Endothelial cell of hepatic sinusoid (primary cell): ENCODE results near the gene WDFY2.

Experiments used
- in situ Hi-C: cut with HindIII; loops from 2 replicates; pipeline ENCODE4 v1.10.0; 2017; ENCODE audit warnings: low sequenced_read_pairs

The WDFY2 gene

DNA sequence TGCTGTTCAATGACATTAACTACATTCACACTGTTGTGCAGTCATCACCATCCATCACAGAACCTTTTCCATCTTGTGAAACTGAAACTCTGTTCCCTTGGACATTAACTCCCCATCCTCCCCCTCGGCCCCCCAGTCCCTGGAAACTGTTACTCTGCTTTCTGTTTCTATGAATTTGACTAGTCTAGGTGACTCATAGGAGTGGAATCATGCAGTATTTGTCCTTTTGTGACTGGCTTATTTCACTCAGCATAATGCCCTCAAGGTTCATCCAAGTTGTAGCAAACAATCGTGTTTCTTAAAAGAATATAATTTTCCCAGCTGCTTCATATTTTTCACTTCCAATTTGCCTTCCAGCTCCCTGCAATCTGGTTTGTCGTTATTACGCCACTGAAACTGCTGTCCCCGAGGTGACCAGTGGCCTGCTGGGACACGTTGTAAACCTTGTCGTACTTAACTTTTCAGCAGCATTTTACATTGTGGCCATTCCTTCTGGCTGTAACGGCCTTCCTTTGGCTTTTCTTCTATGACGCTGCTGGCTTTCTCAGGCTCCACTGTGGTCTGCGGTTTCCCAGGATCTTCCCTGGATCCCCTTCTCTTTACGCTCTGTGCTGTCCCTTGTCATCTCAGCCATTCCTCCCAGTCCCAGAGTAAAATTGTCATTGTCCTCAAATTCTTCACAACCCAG lies 145.7 kb downstream of the WDFY2 start:
- in situ Hi-C loops: loop anchor here (5.0 kb wide), 1 partner anchor 83 kb away; no protein-coding TSS in a partner anchor

DNA sequence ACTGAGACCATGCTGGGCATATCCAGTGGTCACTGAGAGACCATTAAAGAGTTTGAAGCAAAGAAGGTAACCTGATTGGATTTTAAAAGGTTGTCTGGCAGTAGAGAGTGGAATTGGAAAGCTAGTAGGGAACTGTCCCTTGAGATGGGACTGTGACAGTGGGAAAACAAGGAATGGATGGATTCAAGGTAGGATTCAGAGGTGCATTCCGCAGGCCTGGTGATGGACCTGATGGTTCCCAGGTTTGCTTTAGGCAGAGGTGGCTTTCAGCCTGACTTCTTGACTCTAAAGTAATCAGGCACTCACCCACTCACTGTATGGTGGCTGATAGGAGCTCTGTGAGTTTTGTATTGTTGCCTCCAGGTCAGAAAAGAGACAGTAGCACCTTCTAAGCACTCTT lies 146.7 kb downstream of the WDFY2 start:
- in situ Hi-C loops: no loop called here

DNA sequence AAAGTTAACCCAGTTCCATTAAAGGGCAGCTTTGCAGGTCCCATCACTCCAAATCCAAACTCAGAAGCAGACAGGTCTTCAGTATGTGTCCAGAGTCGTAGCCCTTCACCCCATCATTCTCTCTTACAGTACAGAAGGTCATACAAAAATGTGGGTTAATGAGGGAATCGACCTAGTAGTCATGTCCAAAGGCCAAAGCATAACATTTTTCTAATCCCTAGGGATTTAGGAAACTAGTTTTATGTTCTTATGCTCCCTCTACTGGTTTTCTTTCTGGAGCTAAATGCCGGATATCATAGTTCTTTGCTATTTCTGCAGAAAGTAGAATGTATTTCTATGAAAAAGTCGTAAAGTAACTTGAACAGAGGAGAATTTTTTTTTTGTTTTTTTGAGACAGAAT lies 147.5 kb downstream of the WDFY2 start:
- in situ Hi-C loops: no loop called here

DNA sequence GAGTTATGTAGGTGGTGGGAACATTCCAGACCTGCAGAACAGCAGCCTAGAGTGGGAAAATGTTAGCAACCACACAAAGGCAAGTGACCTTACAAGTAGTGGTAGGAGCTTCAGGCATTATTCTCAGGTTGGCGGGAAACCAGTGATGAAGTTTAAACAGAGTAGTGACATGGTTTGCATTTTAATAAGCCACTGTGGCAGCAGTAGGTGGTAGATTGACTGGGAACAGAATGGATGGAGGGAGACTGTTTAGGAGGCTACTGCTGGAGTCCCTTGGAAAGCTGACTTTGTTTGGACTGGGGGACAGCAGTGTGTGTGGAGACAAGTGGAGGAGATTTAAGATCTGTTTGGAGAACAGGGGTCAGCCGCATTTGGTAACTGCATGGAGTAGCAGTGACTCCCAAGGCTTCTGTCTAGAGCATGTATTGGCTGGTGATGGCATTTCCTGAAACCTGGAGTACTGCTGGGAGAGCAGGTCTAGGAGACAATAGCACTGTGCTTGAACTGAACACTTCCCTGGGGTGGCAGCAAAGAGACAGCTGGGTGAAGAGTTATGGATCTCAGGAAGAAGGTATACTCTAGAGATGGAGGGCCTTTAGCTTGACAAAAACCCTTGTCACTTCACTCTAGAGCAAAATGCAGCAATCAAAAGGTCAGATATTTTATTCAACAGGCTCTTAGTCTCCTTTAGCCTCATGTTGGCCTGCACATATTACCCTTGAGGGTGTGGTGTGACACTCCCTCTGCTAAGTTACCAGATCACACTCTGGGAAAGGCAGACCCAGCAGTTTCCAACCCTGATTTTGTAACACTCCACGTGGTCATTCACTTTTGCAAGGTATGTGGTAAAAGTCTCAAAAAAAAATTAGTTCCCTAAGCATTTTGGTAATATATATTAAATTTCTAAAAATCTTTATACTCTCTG lies 149.4 kb downstream of the WDFY2 start:
- in situ Hi-C loops: no loop called here

DNA sequence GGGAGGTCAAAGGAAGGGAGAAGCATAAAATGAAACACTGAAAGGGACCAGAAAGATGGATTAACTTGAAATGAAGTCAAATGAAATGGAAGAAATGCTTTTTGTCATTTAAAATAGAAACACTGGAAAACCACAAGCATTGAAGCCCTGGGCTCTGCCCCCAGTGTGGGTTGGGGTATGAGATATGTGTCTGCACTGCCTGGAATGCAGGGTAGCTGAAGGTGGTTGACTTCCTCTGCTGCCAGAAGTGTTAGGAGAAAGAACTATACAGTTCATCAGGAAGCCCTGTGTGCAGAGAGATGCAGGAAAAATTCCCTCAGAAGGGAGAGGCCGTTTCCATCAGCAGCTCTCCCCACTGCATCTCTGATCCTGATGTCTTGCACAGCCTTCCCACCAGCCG lies 150.5 kb downstream of the WDFY2 start:
- in situ Hi-C loops: no loop called here

DNA sequence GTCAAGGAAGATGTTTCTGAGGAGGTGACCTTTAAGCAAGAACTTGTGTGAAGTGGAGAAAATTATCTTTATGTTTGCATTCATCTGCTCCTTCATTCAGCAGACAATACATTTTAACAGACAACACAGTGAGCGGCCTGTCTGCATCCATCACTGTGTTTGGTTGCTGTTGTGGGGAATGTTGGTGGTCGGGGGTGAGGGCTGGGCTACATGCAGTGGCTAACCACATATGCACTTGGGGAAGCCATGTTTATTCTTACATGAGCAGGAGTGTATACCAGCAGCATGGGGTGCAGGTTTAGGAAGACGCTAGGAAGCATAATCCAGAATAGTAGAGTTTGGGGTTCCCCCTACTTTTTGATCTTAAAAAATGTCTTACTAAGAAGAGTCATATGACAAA lies 153.3 kb downstream of the WDFY2 start:
- in situ Hi-C loops: no loop called here

DNA sequence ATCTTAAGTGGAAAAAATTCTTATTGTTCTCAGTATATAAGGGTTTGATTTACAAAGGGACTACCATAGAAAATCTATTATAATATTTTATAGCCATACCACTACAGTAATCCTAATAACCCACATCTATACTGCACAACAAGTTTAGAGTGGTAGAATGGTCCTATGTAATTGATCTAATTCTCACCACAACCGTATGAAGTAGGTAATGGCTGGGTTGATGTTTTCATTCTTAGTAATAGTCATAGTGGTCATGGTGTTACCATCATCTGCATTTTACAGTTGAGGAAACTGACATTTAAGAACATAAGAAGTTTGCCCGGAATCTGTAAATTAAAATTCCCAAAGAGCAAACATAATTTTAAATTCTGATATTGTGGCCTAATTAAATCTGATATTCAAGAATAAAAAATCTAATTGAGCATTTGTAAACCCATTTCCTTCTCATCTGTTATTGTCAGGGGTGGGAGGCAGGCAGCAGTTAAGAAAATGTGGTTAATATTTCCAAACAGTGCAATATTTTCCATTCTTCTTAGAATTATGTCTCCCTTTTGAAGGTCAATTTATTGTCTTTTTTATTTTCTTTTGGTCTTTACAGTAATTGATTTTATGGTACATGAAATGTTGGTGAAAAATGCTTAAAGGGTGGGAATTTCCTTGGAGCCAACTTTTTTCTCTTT lies 154.1 kb downstream of the WDFY2 start:
- in situ Hi-C loops: no loop called here

DNA sequence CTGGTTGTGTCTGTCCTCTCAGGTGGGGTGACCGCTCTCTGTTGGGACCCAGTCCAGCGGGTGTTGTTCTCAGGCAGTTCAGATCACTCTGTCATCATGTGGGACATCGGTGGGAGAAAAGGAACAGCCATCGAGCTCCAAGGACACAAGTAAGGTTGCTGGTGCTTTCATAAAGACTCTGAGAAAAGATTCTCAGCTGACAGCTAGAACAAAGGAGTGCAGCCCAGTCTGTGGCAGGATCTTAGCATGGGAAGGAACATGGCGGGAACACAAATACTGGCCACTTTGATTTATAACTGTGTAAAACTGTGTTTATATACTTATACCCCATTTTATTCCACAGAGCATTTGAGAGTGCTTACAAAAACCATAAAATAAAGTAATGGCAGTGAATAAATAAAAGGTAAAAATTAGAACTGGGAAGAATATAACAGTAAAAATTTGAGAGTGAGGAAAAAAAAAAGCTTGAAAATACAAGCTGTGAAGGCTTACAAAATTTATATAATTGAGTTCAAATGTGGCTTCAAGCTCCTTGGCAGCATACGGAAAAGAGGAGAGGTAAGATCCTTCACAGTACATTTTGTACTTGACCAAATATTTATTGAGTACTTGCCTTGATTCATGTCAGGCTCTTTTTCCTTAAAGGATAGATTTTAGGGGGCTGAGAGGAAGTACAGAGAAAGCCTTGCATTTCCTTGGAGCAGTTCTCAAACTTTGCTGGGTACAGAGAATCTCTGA lies 154.9 kb downstream of the WDFY2 start:
- in situ Hi-C loops: no loop called here

DNA sequence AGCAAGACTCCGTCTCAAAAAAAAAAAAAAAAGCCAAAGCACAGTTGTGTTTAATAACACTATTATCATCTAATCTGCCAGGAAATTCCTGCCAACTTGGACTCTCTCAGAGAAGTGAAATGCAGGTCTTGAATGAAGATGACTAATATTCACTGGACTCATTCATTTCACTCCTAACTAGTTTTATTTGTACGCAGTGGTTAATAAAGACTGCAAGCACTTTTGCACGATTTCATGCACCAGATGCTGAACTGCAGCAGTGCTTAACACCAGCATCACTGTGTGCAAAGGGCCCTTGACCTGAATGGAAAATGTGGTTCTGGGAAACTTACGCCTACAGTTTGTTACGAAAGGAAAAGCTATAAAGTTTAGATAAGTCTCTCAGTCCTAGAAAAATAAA lies 156.4 kb downstream of the WDFY2 start:
- in situ Hi-C loops: no loop called here

DNA sequence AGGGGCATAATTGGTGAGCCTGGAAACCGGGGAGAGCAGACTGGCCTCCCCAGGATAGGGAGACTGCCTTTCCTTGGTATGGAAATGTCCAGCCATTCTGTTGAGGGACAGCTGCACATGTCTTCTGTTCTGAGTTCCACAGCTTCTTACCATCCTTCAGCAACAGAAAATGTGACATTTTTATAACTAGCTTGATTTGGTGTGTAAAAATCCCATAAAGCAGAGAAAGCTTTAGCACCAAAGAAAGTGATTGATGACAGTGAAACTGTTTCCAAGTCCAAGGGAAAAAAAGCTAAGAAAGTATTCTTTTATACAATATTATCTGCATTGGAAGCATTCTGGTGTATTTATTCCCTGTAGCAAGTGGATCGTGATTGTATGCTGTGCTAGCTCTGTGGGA lies 157.8 kb downstream of the WDFY2 start:
- in situ Hi-C loops: no loop called here

DNA sequence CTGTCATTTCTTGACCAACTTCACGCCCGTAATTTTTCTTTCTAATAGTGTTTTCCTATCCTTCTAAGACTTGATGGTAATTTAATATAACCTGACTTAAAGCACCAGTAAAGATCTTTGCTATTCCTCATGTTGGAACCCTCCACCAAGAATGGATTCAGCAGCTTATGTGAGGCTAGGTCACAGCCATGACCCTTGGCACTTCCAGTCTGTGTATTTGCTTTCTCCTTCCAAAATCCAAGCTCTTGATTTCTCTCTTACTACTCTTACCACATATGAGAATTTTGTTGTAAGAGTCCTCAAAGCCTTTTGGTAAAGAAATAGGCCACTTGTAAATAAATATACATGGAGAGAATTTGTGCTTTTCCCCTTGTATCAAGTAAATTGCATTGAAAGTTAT lies 158.3 kb downstream of the WDFY2 start:
- in situ Hi-C loops: no loop called here

DNA sequence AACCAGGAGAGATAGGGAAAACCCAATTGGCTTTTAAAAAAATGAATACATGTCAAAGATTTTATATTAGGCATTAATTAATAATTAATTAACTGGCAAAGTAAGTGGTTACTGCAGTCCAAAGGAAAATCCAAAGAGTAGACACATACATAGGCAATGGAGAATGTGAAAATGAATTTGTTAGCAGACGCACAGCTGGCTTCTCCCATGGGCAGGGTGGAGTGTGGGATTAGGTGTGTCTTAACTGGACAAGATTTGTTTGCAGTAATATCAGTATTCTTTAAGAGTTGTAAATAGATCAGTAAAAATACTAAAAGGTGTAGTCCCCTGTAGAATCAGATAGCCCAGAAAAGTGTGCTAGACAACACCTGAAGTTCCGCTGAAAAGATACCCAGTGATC lies 161.0 kb downstream of the WDFY2 start:
- in situ Hi-C loops: no loop called here

DNA sequence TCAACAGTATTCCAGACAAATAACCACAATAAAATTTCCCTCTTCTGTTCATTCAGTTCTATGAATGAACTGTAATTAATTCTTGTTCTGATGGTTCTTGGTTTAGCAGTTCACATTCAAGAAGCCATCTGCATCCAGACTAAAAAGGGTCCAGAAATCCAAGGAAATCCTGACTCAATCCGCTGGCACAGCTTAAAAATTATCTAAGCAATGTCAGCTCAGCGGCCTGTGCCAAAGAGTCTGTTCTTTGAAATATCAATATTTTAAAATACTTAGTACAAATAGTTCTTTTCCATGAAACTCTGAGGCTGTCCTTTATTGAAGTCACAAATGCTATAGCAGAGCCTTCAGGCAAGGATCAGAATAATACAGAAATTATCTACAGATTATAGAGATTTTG lies 162.5 kb downstream of the WDFY2 start:
- in situ Hi-C loops: no loop called here

DNA sequence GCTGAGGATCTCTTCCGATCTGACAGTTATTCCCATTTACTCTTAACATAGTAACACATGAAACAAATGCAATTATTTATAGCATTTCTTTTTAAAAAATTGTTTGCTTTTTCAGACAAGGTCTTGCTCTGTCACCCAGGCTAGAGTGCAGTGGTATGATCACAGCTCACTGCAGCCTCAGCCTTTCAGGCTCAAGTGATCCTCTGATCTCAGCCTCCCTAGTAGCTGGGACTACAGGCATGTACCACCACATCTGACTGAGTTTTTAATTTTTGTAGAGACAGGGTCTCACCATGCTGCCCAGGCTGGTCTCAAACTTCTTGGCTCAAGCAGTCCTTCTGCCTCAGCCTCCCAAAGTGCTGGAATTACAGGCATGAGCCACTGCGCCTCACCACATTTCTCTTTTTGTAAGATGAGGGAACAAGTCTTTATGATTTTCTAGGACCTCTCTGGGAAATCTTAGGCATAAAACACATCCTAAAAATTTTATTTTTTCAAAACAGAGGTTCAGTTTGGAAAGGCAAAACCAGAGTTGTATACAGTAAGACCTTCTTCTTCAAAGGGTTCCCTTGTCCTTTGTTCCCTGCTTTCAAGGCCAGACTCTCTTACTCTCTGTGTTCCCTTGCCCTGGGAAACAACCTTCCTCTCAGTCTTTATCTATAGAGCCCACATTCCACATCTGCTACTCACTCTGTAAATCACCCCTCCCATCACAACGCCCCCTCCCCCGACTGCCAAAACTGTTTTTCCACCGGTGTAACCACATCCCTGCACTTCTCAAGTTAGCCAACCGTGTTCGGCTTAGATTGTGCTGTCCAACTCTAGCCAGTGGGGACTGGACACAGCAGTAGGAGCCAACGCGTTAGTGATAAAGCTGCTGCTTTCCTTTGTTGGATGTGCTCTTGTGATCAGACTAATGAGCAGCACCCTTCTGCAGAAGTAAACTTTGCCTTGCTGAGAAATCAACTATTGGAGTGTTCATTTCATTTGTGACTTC lies 163.5 kb downstream of the WDFY2 start:
- in situ Hi-C loops: no loop called here

DNA sequence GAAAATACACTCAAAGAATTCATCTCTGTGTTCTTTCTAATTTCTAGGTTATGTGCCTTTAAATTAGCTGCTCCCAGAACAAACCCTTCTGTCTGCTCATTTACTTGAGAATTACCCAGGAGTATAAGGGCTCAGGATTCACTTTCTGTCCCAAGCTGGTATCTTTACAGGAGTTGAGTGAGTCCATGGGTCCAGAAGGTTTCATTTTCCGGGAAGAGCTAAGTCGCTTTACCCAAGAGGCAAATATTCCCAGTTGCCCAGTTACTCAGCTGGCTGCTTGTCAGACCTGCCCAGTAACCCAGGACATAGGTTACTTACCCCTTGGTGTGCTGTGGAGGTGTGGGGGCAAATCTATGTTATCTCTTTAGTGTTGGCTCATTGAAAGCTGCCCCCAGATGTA lies 172.4 kb downstream of the WDFY2 start:
- in situ Hi-C loops: no loop called here

DNA sequence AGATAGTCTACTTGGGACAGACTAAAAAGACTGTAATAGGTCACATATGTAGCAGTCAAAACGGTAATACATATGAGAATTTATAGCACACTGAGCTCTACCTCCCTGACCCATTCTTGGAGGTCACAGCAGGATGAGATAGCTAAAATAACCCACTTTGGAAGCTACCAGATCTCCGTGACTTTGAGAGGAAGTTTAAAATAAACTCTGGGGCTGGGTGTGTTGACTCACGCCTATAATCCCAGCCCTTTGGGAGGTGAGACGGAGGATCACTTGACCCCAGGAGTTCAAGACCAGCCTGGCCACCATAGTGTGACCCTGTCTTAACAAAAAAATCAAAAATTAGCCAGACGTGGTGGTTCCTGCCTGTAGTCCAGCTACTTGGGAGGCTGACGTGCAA lies 174.4 kb downstream of the WDFY2 start:
- in situ Hi-C loops: no loop called here

DNA sequence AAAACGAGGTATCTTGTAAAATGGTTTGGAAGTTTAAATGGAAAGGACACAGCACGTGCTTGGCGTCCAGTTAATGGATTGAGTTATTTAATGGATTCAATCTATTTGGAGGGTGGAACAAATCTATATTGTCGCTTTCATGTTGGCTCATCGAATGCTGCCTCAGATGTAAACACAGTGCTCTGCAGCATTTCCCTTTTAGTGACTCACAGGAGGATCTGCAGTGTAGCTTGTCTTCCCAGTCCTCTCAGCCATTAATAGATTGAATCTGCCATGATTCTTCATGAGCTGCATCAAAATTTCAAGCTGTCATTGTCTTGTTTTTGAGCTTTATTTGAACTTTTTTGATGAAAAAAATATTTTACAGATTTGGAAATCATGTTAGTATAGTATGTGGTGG lies 175.0 kb downstream of the WDFY2 start:
- in situ Hi-C loops: no loop called here

DNA sequence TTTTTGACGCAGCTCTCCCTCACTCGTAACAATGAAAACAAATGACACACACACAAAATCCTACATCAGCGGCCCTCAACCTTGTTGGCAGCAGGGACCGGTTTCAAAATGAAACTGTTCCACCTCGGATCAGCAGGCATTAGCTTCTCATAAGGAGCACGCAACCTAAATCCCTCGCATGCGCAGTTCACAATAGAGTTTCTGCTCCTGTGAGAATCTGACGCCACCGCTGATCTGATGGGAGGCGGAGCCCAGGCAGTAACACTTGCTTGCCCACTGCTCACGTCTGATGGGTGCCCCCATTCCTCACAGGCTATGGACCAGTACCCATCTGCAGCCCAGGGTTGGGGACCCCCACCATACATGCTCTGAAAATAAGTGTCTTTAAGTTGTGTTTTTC lies 176.3 kb downstream of the WDFY2 start:
- in situ Hi-C loops: no loop called here

DNA sequence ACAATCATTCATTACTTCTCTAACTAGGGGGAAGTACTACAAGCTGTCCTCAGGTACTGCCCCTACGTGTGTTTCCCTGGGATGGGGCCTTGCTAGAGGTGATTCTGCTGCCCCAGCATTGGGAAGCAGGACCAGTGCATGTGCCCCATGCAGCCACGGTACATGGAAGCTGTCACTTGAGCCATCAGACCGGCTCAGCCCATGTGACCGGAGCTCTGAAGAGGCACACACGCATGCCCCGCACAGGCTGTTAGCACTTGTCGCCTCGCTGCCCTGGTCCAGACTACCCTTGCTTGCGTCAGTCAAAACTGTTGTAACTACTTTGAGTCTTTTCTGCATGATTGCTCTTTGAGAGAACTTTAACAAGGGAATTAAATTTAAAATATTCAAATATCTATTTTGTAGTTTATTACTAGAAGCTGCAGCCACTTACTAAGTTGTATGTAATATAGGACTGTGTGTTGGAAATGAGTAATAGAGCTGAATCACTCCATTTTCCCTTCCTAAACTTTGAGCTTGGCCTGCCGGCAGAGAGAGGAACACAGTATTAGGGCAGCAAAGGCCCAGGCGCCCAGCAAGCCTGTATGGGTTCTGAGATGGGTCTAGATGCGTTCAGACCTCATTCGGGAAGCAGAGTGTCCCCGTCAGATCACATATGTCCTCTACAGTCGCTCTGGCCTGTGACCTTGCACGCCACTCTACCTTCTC lies 177.5 kb downstream of the WDFY2 start:
- in situ Hi-C loops: no loop called here
